ENCODE measurements around the gene PADI2. TPM values are rescaled to one million over a fixed set of nuclear protein-coding genes. Genes with fewer than 3 reads are reported as not detected.

The PADI2 gene
- total RNA-seq, 1 experiment from 2014 or later = 3.4 TPM

DNA sequence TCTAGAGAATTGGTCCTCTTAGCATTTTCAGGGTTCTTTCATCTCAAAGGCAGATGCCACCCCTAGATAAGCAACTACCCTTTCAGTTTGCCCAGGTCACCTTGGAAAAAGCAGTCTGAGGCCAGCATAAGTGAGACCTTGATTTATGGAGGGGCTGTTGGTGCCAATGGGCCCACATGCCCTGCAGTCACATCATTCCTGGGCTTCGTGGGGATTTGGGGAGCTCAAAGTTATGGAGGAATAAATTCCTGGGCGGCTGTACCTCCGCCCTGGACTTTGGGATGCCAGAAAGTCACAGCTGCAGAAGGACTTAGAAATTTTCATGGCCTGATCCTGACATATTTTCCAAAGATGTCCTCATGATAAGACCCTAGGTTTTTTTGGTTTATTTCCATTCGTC is 62.7 kb downstream of the PADI2 start:
- DNase-seq (ENCODE audit: low spot score) = no peak

DNA sequence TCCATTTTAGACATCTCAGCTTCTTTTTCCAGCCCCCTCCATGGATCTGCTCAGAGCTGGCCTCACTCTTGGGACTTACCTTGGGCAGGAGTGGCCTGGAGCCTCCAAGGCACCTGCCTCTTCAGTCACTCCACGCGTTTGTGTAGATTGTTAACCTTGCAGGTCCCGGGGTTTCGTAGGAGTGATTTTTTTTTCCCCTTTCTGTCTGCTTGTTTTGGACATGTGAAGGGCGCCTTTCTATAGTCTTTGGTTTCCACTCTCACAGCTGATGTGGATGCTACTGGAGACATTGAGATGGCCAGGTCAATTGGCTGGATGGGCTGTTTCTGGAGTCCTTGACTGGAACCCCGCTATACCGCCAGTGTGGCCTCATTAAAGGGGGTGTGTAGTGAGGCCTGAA is 63.5 kb downstream of the PADI2 start:
- no peak for DNase-seq (ENCODE audit: low spot score)

- DNase-seq (ENCODE audit: low spot score) = peak; percentile 98
These were observed 65.4 kb downstream of the PADI2 start, which contains the start of gene SDHB for GRCh38 chr1:17053685-17054410. Gene SDHB, minus strand, starts transcription at chr1:17054032. Its CDS starts 13 bp downstream, at chr1:17054019.

GRCh38 chr1:17053086-17053684 is 66.1 kb downstream of the PADI2 start:
- DNase-seq (ENCODE audit: low spot score) = no peak

- no peak for DNase-seq (ENCODE audit: low spot score)
These were observed 66.6 kb downstream of the PADI2 start for GRCh38 chr1:17052641-17053040.

- no peak for DNase-seq (ENCODE audit: low spot score)
These were observed 67.2 kb downstream of the PADI2 start for GRCh38 chr1:17052038-17052437.

- no peak for DNase-seq (ENCODE audit: low spot score)
These were observed 71.3 kb downstream of the PADI2 start for GRCh38 chr1:17047924-17048323.

DNA sequence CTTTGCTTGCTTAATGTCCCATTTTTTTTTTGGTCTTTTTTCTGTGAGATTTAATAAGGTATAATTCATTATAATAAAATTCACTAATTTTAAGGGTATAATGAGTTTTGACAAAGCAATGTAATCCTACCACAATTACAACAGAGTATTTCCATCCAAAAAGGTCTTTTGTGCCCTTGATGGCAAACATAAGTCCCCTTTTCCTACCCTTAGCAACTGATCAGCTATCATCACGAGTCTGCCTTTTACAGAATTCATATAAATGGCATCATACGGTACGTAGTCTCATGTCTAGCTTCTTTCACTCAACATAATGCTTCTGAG is 73.0 kb downstream of the PADI2 start:
- DNase-seq (ENCODE audit: low spot score) = no peak

DNA sequence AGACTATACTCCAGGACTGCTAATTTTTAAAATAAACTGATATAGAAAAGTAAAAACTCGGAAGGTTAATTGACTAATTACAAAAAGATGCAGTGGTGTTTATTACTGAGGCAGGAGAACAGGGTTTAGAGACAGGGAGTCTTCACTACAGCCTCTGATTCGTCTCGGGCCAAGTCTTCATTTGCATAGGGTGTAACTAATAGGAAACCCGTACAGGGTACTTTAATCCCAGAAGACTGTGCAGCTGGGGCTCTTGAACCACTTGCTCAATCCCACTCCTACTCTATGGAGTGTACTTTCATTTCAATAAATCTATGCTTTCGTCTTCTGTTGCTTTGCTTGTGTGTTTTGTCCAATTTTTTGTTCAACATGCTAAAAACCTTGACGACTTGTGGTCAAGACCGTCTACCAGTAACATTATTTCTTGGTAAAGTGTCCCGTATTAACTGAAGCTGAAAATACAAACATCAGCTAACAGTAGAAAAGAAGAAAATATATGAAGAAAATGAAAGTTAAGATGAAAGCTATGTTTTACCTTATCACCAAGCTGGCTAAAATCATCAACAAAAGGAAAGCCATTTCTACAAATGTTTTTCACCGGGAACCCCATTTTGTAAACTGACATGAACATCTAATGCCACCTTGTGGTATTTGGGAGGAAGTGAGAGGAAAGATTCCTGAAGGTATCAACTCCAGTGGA is 73.5 kb downstream of the PADI2 start:
- DNase-seq (ENCODE audit: low spot score) = peak; percentile 59

- no peak for DNase-seq (ENCODE audit: low spot score)
These were observed 74.1 kb downstream of the PADI2 start for GRCh38 chr1:17045150-17045549.

DNA sequence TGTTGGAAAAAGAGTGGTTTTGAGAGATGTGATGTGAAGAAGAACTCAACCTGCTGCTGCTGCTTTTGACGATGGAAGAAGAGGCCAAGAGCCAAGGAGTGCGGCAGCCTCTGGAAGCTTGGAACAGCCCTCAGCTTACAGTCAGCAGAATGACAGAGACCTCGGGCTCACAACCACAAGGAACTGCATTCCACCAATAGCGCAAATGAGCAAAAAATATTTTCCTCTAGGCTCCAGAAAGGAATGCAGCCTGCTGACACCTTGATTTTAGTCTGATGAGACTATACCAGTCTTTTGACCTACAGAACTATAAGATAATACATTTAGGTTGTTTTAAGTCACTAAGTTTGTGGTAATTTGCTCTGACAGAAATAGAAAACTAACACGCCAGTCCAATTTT is 75.6 kb downstream of the PADI2 start:
- DNase-seq (ENCODE audit: low spot score) = no peak

DNA sequence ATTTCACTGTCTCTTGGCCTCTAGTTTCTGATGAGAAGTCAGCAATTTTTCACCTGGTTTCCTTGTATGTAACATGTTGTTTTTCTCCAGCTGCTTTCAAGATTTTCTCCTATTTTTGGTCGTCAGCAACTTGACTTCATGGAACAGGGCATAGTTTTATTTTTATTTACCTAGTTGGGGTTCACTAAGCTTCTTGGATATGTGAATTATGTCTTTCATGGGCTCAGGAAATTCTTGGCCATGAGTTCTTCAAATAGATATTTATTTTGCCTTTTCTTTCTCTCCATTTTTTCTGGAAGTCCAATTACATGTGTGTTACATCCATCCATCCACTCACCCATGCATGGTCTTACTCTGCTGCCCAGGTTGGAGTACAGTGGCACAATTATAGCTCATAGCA is 79.1 kb downstream of the PADI2 start:
- no peak for DNase-seq (ENCODE audit: low spot score)

DNA sequence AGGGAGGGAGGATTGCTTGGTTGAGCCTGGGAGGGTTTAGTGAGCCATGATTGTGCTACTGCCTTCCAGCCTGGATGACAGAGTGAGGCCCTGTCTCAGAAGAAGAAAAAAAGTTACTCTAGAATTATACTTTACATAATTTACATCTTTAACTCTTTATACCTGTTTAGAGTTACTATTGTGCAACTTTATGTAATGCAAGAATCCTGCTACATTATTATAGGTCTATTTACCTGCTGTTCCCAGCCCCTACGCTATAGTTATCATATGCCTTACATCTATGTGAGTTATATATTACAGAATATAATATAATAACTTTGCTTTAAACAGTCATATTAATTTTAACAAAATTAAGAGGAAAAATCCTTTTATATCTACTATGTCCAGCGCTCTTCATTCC is 79.7 kb downstream of the PADI2 start:
- no peak for DNase-seq (ENCODE audit: low spot score)

DNA sequence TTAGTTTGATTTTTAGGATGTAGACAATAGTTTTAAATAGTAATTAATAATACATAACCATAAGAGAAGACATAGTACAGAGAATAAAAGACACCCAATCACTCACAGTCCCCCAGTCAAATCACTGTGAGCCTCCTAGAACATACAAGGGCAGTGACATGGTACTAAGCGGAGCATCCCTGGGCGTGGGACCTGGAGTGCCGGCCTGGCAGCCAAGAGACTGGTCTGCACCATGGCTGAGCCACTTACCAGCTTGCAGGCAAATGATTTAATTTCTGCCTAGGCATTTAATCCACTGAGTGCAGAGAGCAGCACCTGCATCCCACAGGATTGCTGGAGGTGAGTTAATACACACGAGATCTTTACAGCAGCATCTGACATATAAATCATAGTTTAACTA is 85.8 kb downstream of the PADI2 start:
- no peak for DNase-seq (ENCODE audit: low spot score)

- DNase-seq (ENCODE audit: low spot score) = no peak
These were observed 86.5 kb downstream of the PADI2 start for GRCh38 chr1:17032741-17033140.

DNA sequence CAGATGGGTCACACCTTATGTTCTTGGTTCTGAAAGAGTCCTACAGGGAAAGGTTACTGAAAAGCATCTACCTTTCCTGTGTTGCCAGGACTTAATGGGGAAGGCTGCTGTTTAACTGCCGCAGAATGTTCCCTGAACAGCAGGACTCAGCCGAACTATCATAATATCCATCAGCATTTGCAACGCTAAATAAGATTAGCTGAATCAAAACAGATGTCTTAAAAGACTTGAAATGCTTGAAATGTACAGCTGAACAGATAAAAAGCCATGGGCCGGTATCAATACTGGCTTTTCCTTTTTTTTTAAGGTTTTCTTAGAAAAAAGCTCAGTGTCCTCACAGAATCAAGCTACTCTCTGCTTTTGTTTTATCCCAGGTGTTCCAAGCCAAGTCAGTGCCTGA is 87.8 kb downstream of the PADI2 start:
- DNase-seq (ENCODE audit: low spot score) = no peak

GRCh38 chr1:17030206-17030605 is 89.0 kb downstream of the PADI2 start:
- DNase-seq (ENCODE audit: low spot score) = no peak

DNA sequence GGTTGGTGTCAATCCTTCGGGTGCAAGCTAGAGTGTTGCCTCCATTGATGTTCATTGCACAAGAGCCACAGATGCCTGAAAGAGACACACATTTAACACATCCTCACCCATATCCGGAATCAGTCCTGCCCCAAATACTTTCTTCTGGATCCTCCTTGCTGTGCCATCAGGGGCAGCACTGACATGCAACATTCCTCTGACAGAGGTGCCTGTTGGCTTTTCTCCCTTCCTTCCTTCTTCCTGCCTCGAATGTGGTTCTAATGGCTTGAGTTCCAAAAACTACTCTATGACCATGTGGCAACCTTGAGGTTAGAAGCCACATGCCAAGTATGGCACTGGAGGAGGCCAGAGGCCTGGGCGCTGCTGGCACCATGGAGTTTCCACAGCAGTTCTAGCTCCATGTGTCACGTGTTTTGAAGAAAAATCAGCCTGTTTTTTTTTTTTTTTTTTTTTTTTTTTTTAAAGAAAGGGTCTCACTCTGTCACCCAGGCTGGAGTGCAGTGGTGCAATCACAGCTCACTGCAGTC is 90.5 kb downstream of the PADI2 start:
- DNase-seq (ENCODE audit: low spot score) = no peak

DNA sequence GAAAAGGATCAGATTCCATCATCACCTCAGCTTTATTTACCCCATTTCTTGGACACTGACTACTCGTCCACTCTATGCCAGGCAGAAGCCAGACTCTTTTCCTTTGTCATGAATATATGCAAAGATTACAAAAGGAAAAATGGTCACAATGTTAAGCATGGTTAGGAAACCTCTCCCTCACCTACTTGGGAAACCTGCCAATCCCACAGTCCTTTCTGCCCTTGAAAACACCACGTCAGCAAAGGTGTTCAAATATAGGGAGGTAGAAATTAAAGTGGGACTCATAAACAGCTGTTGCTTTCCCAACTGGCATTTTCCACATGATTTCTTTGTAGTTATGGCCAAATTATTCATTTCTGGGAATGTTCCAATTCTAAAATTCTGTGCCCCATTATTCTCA is 91.4 kb downstream of the PADI2 start:
- DNase-seq (ENCODE audit: low spot score) = no peak

GRCh38 chr1:17027403-17027802 is 91.8 kb downstream of the PADI2 start:
- no peak for DNase-seq (ENCODE audit: low spot score)

DNA sequence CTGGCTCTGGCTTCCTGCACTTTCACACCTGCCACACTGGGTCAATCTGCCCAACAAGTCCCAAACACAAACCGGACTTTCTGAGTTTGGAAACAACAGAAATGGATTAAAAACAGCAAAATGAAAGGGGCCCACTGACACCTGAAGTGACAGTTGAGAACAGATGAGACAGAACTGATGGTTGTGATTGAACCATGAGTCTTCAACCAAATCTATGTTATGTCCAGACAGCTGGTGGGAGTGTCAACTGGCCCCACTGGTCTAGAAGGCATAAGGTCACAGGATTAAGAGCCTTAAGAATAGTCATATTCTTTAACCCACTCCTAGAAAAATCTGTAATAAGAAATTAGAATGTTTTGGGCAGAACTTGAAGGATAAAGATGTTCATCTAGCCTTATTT is 94.5 kb downstream of the PADI2 start:
- DNase-seq (ENCODE audit: low spot score) = no peak

DNA sequence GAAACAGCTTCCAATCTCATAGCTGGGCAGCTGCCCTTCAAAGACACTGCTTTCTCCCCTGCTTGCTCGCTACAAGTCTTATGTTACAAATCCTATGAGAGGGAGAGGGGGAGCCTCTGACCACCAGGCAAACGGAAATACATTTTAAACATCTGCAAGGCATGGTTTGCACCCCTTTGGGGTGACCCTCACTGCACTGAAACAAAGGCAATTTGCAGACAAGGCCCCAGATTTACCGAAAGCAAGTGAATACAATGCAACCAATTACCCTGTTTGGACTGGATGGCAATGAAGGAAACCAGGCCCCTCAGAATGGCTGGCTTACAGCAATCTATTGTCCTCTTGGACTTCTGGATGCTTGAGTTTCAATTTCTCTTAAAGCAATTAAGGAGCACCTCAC is 95.7 kb downstream of the PADI2 start:
- DNase-seq (ENCODE audit: low spot score) = no peak

GRCh38 chr1:17023102-17023501 is 96.1 kb downstream of the PADI2 start:
- DNase-seq (ENCODE audit: low spot score) = no peak
